GM12891 (cell line): Measurements from ENCODE around the gene AMY2B.
"Not testable (repeated sequence)": the region's sequence is repeated elsewhere in the genome, so short reads cannot be mapped to it uniquely, and the experiment has no call there.

Source experiments
- DNase-seq: peaks from one replicate; pipeline ENCODE4 v3.0.0; 2011; ENCODE audit warnings: low spot score; ENCODE audit not compliant: insufficient read length
- FAIRE-seq: peaks from 2 replicates; lab custom pipeline; 2011; peaks lifted over from hg19 to GRCh38; lab: Jason Lieb, UNC
- PAX5 ChIP-seq: IDR thresholded peaks from 2 replicates; pipeline ENCODE4 v1.6.1; 2011; ENCODE audit warnings: low read length, moderate library complexity, mild to moderate bottlenecking; ENCODE audit not compliant: insufficient read depth, severe bottlenecking
- POLR2A ChIP-seq: IDR thresholded peaks from 2 replicates; pipeline ENCODE4 v1.6.1; 2011; ENCODE audit warnings: low read depth, low read length, control low read depth
- POLR2AphosphoS5 ChIP-seq: IDR thresholded peaks from 2 replicates; pipeline ENCODE4 v1.6.1; 2011; ENCODE audit warnings: low read depth, low read length, control low read depth
- POU2F2 ChIP-seq: IDR thresholded peaks from 2 replicates; pipeline ENCODE4 v1.6.1; 2011; ENCODE audit warnings: low read depth, mild to moderate bottlenecking, control low read depth, low read length, moderate library complexity
- SPI1 ChIP-seq: IDR thresholded peaks from 2 replicates; pipeline ENCODE4 v1.6.1; 2011; ENCODE audit warnings: low read depth, low read length, control low read depth
- TAF1 ChIP-seq: IDR thresholded peaks from 2 replicates; pipeline ENCODE4 v1.6.1; 2011; ENCODE audit warnings: low read depth, low read length, control low read depth

Gene AMY2B

DNA sequence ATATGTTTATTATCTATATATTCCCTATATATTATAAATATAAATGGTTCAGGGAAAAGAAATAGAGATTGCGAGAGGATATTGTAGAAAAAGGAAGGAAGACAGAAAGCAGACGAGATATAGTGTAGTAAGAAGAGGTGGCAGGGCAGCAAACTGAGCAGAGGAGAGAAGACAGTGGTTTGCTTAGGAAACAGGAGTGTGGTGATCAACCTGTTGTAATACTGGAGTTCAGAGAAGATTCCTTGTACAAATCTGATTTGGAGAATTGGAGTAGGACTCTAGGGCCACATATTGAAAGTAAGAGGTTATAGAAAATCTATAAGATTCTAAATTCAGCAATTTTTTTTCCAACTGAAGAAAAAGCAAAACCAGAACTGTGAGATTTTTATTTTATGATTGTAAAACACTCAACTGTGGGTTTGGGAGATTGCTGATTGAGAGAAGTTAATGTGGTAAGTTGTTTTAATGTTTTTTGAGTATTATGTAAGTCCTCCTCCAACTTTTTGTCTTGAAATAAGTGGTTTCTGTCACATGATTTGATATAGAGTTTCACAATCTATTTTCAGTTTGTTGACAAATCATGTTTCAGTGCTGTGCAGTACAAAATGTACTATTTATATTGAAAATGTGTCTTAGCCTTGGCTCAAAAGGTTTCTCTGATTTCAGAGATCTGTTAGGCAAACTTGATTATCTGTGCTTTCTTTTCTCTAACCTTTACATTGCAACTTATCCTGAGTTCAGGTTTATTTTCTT, 9.6 kb upstream of the AMY2B start:
- no peak for TF ChIP-seq POU2F2
- TF ChIP-seq SPI1, result no peak
- TF ChIP-seq POLR2AphosphoS5, result no peak
- TF ChIP-seq TAF1, result no peak
- no peak for TF ChIP-seq POLR2A
- TF ChIP-seq PAX5, result no peak
- no peak for DNase-seq
- no peak for FAIRE-seq

DNA sequence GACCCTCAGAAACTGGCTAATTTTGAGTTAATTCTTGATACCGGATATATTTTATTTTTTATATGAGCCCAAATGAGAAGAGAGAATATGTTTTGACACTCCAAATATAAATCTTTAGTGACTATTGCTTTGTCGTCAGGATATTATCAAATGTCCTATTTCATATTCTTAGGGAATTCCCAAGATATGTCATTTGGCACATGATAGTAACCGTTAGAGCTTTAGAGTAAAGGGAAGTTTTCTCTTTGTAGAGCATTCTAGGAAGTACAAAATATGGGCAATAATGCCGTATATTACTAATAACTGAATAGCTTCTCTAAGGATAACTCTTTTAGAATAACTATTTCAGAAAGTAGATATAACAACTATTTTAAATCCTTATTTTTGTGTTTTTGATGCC, 8.3 kb upstream of the AMY2B start:
- TF ChIP-seq SPI1 (no peak), PAX5 (no peak), TAF1 (no peak)
- no peak for DNase-seq
- FAIRE-seq, result no peak

DNA sequence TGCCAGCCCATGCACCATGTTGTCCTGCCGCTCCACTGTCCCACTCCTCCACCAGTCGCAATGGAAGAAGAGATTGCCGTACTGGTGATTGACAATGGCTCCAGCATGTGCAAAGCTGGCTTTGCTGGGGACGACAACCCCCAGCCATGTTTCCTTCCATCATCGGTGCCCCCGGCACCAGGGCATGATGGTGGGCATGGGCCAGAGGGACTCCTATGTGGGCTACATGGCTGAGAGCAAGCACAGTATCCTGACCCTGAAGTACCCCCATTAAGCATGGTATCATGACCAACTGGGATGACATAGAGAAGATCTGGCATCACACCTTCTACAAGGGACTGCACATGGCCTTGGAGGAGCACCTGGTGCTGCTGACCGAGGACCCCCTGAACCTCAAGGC, 1.9 kb upstream of the AMY2B start:
- DNase-seq (no peak), FAIRE-seq (no peak)
- TF ChIP-seq SPI1, result no peak

DNA sequence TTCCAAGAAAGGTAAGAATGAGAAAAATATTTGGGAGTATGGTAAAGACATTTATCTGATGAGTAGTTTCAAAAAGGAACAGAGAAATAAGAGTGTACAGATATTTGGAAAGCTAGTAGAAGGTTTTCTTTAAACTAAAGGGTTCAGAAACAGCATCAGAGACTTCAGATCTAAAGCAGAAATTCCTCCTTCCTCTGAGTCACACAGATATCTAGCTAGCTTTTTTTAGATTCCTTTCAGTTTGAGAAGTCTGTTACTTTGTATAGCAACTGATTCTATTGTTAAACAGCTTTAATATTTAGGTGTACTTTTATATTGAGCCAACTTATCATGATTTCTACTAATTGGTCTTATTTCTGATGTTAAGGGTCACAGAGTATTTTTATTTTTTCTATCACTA, 4.7 kb downstream of the AMY2B start:
- FAIRE-seq (no peak), DNase-seq (no peak)
- no peak for TF ChIP-seq SPI1
- TF ChIP-seq PAX5, result no peak
- no peak for TF ChIP-seq POLR2AphosphoS5
- TF ChIP-seq TAF1, result no peak
- TF ChIP-seq POLR2A, result no peak
- TF ChIP-seq POU2F2, result no peak

DNA sequence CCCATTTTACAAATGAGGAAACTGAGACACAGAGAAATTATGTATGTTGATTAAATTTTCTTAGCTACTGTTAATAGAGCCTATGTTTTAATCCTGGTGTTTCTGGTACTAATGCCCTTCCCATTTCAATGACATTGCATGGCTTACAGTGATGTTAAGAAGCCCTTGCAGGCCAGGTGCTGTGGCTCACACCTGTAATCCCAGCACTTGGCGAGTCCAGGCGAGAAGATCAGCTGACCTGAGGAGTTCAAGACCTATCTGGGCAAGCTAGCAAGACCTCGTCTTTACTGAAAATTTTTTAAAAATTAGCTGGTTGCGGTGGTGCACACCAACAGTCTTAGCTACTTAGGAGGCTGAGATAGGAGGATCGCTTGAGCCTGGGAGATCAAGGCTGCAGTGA, 5.4 kb downstream of the AMY2B start:
- FAIRE-seq, DNase-seq: not testable (repeated sequence)

DNA sequence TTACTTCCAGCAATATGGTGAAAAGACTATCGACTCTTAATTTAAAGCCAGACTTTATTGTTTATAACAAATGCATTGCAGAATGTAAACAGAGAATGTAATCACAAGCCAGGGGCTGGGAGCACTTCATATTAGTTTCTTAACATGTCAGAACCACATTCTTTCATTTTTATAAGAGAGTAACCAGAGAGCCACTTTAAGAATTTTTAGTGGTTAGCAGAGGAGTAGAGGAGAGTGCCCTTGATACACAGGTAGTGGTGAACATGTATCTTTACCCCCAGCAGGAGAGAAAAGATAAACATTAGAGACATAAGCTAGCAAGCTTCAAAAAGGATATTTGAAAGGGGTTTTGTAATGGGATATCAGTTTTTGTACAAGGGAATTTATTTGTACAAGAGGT, 11.1 kb downstream of the AMY2B start:
- FAIRE-seq, result no peak

DNA sequence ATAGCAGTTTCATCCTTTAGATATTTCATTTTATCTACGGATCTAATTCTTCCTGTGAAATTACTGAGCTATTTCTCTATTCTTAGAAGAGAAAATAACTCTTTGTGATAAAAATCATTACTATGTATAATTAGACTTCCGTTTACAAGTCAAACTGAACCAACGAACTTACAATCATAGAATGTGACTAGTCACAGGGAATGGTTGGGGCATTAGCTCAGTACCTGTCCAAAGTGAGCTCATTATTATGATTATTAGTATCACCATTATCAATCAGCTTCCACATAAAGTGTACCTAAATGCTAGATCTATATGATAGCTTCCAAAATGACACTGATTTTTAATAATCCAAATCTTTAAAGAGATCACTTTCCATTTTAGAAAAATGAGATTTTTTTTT, 12.5 kb downstream of the AMY2B start:
- DNase-seq (no peak), FAIRE-seq (no peak)
- TF ChIP-seq SPI1 (no peak), POLR2AphosphoS5 (no peak), PAX5 (no peak), TAF1 (no peak), POU2F2 (no peak), POLR2A (no peak)

More for the DNA sequence above, 11.1 kb downstream of the AMY2B start:
- no peak for DNase-seq
- TF ChIP-seq POLR2AphosphoS5 (no peak), TAF1 (no peak), SPI1 (no peak), POU2F2 (no peak), POLR2A (no peak), PAX5 (no peak)

DNA sequence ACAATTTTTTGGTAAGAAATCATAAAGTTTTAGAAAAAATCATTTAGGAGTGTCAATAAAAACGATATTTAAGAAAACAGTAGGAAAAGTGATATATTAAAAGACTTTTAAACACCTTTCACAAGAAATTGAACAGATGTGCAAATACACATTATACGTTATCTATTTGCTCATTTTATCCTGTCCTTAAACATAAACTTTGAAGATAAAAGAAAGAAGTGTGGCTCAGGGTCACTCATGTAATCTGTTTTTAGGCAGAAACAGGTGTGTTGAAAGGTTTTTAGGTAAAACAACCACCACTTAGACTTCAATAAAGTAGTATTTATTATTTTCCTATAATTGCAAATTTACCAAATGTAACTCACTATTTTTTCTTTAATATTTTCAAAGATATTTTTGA, 13.1 kb downstream of the AMY2B start:
- FAIRE-seq (no peak), DNase-seq (no peak)
- TF ChIP-seq POLR2A (no peak), POLR2AphosphoS5 (no peak), SPI1 (no peak), POU2F2 (no peak), PAX5 (no peak), TAF1 (no peak)

DNA sequence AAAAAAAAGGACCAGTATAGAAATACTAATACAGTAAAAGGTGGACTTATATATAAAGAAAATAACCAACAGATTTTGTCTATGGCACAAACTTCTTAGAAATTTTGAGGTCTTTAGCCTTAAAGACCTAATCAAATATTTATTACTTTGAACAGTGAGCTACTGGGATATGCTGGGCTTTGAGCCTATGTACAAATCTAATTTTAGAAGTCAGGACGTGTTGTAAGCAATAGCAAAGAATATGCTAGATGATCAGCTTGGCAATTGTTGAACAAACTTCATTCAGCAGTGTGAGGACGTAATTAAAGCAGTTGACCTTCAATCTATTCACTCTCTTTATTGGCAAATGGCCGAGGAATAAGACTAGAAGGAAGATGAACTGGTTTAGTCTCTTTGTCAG, 31.4 kb downstream of the AMY2B start:
- FAIRE-seq, DNase-seq: not testable (repeated sequence)

DNA sequence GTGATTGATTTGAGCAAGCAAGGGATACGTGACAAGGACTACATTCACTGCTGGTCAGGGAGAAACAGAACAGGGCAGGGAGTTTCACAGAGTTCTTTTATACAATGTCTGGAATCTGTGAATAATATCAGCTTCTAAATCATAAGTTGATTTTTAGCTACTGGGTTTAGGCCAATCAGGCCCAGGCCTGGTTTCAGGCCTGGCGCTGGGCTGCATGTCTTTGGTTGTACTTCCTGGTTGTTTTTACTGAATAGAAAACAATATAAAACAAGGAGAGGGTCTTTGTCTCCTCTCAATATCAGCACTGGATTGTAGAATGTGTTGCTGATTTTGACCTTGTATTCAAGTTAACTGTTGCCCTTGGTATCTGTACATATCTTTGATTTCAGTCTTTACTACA, 45.0 kb downstream of the AMY2B start:
- no peak for FAIRE-seq
- no peak for DNase-seq
- TF ChIP-seq POLR2AphosphoS5, result no peak
- no peak for TF ChIP-seq PAX5
- TF ChIP-seq POLR2A, result no peak
- TF ChIP-seq TAF1, result no peak

DNA sequence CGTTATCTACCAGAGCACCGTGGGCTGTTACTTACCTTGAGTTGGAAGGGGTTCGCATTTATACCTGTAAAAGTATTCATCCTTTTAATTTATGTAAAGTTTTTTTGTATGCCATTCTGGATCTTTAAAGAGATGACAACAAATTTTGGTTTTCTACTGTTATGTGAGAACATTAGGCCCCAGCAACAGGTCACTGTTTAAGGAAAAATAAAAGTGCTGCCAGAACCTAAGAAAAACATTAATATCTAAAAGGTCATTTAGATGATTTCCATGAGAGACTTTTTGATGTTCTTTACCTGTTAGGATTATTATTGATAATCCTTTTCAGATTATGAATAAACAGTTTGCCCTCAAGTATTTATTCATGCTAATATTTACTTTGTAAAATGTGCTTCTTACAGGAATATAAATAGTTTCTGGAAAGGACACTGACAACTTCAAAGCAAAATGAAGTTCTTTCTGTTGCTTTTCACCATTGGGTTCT, 45.6 kb downstream of the AMY2B start, which contains the start of gene AMY2A:
TSS of gene AMY2A (plus strand) at position 434 of the 484 bp plus-strand sequence. CDS start at position 448, 14 bp downstream.
- not testable (repeated sequence) for FAIRE-seq, DNase-seq

DNA sequence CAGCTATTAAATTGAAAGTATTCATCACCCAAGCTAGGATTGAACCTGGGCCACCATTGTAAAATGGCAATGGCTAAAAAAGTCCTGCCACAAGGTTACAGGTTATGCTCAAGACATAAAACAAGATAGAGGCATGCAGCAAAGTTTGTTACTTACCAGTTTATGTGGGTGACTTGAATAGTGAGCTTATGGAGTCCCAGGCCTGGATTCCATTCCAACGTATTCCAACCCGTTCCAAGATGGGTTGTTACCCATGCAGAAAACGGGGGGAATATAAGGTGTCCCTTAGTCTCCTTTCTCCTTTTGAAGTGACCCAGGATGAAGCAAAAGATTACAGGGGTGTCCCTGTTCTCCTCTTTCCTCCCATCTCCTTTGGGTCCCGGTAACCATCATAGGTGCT, 56.0 kb downstream of the AMY2B start:
- not testable (repeated sequence) for FAIRE-seq, DNase-seq
